GM12801 (cell line): ENCODE data around the gene CAMTA1.

Experiments used
- CTCF ChIP-seq: IDR thresholded peaks from one replicate; pipeline ENCODE4 v1.5.1; 2011; ENCODE audit warnings: control low read depth; ENCODE audit not compliant: insufficient read length; ENCODE audit errors: extremely low read depth

The CAMTA1 gene

GRCh38 chr1:7589774-7590425, 804.6 kb downstream of the CAMTA1 start:
- TF ChIP-seq CTCF: no peak

GRCh38 chr1:7590426-7590790, 805.2 kb downstream of the CAMTA1 start:
- TF ChIP-seq CTCF: no peak

GRCh38 chr1:7591565-7591964, 806.3 kb downstream of the CAMTA1 start:
- TF ChIP-seq CTCF: no peak

GRCh38 chr1:7592120-7592798, 807.0 kb downstream of the CAMTA1 start:
- TF ChIP-seq CTCF: no peak

GRCh38 chr1:7594002-7594713, 808.9 kb downstream of the CAMTA1 start:
- TF ChIP-seq CTCF: no peak

- no peak for TF ChIP-seq CTCF
Measured at GRCh38 chr1:7594714-7595295, 809.6 kb downstream of the CAMTA1 start.

GRCh38 chr1:7595336-7595735, 810.1 kb downstream of the CAMTA1 start:
- TF ChIP-seq CTCF: no peak
